HCT116 (cell line): ENCODE data around the gene MTUS2. TPM values are rescaled to one million over a fixed set of nuclear protein-coding genes. Genes with fewer than 3 reads are reported as not detected.

Experiments
- ATAC-seq: fragments of 200-7000 bp; cut with Tn5 transposase; 2 replicates; pipeline ENCODE4 v1.9.1; 2020; ENCODE audit warnings: mild to moderate bottlenecking, moderate library complexity
- BruUV-seq: library from RNA; stranded (reverse); fragments of 400-500 nt; replicated peaks from 2 replicates; lab custom pipeline; 2021; lab: Mats Ljungman, UMichigan
- CTCF ChIA-PET: fragments of 300-600 bp; sonication (Branson Sonifier 250); formaldehyde crosslinking; loops from one replicate; lab custom pipeline; 2021; ENCODE audit warnings: antibody characterized with exemption; lab: Charles Lee
- POLR2A ChIA-PET: fragments of 300-600, 350-600 bp; sonication (Branson Sonifier 250); formaldehyde crosslinking; loops from one replicate; lab custom pipeline; 2021; ENCODE audit warnings: antibody characterized with exemption; lab: Charles Lee
- RAD21 ChIA-PET, 2 experiments: fragments of 300-600 bp; sonication (Branson Sonifier 250); formaldehyde crosslinking; loops; one replicate each; lab custom pipeline; 2023; ENCODE audit warnings: low total read pairs in 2 of 2; ENCODE audit not compliant: uncharacterized antibody in 2 of 2, unreplicated experiment in 2 of 2, low non-redundant PET in 1 of 2; lab: Charles Lee
- DNase-seq: peaks from one replicate; pipeline ENCODE4 v3.0.0-alpha.2; 2010; ENCODE audit warnings: low read depth, low spot score
- H2AFZ ChIP-seq: fragments of 200-600 bp; shearing (Covaris generic), sonication (generic); 2 replicates; pipeline ENCODE4 v1.6.1; 2017; ENCODE audit warnings: low read depth, mixed run types, mixed read lengths, antibody characterized with exemption, low read length; ENCODE audit not compliant: poor library complexity, severe bottlenecking
- H3K27ac ChIP-seq: 2 replicates; pipeline ENCODE4 v1.5.1; 2012; ENCODE audit warnings: low read depth, low read length
- H3K27me3 ChIP-seq: fragments of 200-600 bp; sonication (generic); 2 replicates; pipeline ENCODE4 v1.6.1; 2016; ENCODE audit warnings: mixed run types, low read length, mixed read lengths; ENCODE audit not compliant: insufficient read depth
- H3K36me3 ChIP-seq, 2 experiments: fragments of 200-500 bp in 1 of 2; fragments of 200-600 bp in 1 of 2; sonication (Bioruptor generic) in 1 of 2; sonication (generic) in 1 of 2; 2 replicates each; pipeline versions ENCODE4 v1.5.1 to v1.6.1; 2014 to 2016; ENCODE audit warnings: low read length in 2 of 2, inconsistent platforms in 1 of 2, mixed read lengths in 1 of 2, mixed run types in 1 of 2; ENCODE audit not compliant: insufficient read depth in 2 of 2, control insufficient read depth in 1 of 2
- H3K4me1 ChIP-seq, 2 experiments: fragments of 200-600 bp in 1 of 2; sonication (generic) in 1 of 2; 2 replicates each; pipeline versions ENCODE4 v1.5.1 to v1.6.1; 2012 to 2017; ENCODE audit warnings: low read length in 2 of 2, inconsistent platforms in 1 of 2, mild to moderate bottlenecking in 1 of 2, mixed read lengths in 1 of 2, mixed run types in 1 of 2, moderate library complexity in 1 of 2; ENCODE audit not compliant: insufficient read depth in 2 of 2, control insufficient read depth in 1 of 2
- H3K4me2 ChIP-seq: fragments of 200-600 bp; sonication (generic); 2 replicates; pipeline ENCODE4 v1.6.1; 2017; ENCODE audit warnings: mixed run types, low read length, mixed read lengths
- H3K4me3 ChIP-seq, 2 experiments: fragments of 200-600 bp in 1 of 2; sonication (generic) in 1 of 2; replicated peaks in 1 of 2; 2 replicates each; pipeline ENCODE4 v1.5.1; 2011 to 2016; ENCODE audit warnings: low read length in 2 of 2, control low read depth in 1 of 2, low read depth in 1 of 2, mild to moderate bottlenecking in 1 of 2, mixed read lengths in 1 of 2, mixed run types in 1 of 2
- H3K79me2 ChIP-seq: fragments of 200-600 bp; sonication (generic); 2 replicates; pipeline ENCODE4 v1.6.1; 2017; ENCODE audit warnings: mild to moderate bottlenecking, mixed run types, low read length, moderate library complexity, mixed read lengths; ENCODE audit not compliant: insufficient read depth
- H3K9ac ChIP-seq: fragments of 200-600 bp; sonication (generic); 2 replicates; pipeline ENCODE4 v1.6.1; 2016; ENCODE audit warnings: low read length, mixed read lengths
- H3K9me2 ChIP-seq: fragments of 200-600 bp; sonication (generic), shearing (Covaris generic); 2 replicates; pipeline ENCODE4 v1.6.1; 2017; ENCODE audit warnings: mixed run types, mild to moderate bottlenecking, moderate library complexity; ENCODE audit not compliant: insufficient read depth
- H3K9me3 ChIP-seq, 2 experiments: fragments of 200-500 bp in 1 of 2; fragments of 200-600 bp in 1 of 2; sonication (Bioruptor generic) in 1 of 2; sonication (generic) in 1 of 2; 2 replicates each; pipeline ENCODE4 v1.6.1; 2014 to 2017; ENCODE audit warnings: low read length in 2 of 2, mixed read lengths in 2 of 2, inconsistent platforms in 1 of 2, low read depth in 1 of 2, mild to moderate bottlenecking in 1 of 2, mixed run types in 1 of 2, moderate library complexity in 1 of 2; ENCODE audit not compliant: control insufficient read depth in 1 of 2, insufficient read depth in 1 of 2
- H4K20me1 ChIP-seq: fragments of 200-600 bp; sonication (generic), shearing (Covaris generic); 2 replicates; pipeline ENCODE4 v1.6.1; 2017; ENCODE audit warnings: mixed run types, mild to moderate bottlenecking, moderate library complexity; ENCODE audit not compliant: insufficient read depth
- ATF3 ChIP-seq: IDR thresholded peaks from 2 replicates; pipeline ENCODE4 v1.6.1; 2012
- JUND ChIP-seq: IDR thresholded peaks from 2 replicates; pipeline ENCODE4 v1.6.1; 2012
- SP1 ChIP-seq: IDR thresholded peaks from 2 replicates; pipeline ENCODE4 v1.6.1; 2012; ENCODE audit warnings: low read depth
- YY1 ChIP-seq: IDR thresholded peaks from 2 replicates; pipeline ENCODE4 v1.6.1; 2011; ENCODE audit warnings: low read length, low read depth, moderate library complexity, mild to moderate bottlenecking; ENCODE audit not compliant: insufficient replicate concordance; ENCODE audit errors: extremely low read depth
- ZFX ChIP-seq: fragments of 450-650 bp; IDR thresholded peaks from 2 replicates; pipeline ENCODE4 v1.6.1; 2017
- intact Hi-C: fragments of 100-400 bp; cut with micrococcal nuclease; formaldehyde crosslinking; loops from 2 replicates; pipeline ENCODE4 v1.10.0; 2022
- total RNA-seq: library from RNA; stranded (reverse); gene quantifications from one replicate; pipeline ENCODE4 v1.2.1, GENCODE V29; 2021; ENCODE audit not compliant: unreplicated experiment
- TF ChIP-seq, protein P1 (sequence below), 3 experiments: fragments of 200-600 bp in 1 of 3; sonication (generic) in 1 of 3; IDR thresholded peaks in 2 of 3; conservative IDR thresholded peaks in 1 of 3; 2 replicates each; pipeline ENCODE4 v1.5.1; 2012 to 2017; ENCODE audit warnings: low read depth in 2 of 3, low read length in 2 of 3, antibody characterized with exemption in 1 of 3, borderline replicate concordance in 1 of 3, control low read depth in 1 of 3, mild to moderate bottlenecking in 1 of 3, mixed read lengths in 1 of 3, mixed run types in 1 of 3, moderate library complexity in 1 of 3; ENCODE audit not compliant: insufficient read depth in 1 of 3

Gene MTUS2
- total RNA-seq, 1 experiment from 2014 or later: 0.02 TPM

DNA sequence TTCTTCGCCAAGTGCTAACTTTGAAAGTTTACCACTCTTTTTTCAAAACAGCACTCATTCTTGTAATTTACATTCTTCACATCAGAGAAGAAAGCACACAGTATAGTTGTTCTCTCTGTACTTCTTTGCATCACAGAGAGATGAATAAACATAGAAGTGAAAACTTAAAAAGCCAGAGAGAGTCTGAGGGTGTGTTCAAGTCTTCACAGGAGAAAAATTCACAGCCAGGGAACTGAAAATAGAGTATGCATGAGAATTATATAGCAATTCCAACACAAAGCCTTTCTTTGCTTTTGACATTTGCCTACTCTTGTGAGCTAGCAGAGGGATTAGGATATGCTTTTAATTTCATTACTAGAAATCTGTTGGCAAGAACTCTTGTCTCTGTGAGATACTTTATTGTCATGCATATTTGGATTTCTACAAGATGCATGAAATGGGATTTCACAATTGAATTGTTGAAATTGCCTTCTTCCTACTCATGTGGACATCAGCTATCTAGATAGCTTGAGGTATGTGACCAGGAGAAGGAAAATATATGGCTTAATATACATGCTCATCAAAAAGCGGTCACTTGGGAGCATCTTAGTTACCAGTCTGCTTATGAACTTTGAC lies 609.3 kb downstream of the MTUS2 start:
- H3K36me3 ChIP-seq: no peaks in the 10 kb centered on the region
- H3K27ac ChIP-seq: no peak overlapping the region
- no peak overlapping the region for H3K4me2 ChIP-seq
- peaks cover 68% of the 10 kb centered on the region for H3K27me3 ChIP-seq
- H2AFZ ChIP-seq: no peak overlapping the region
- H3K4me1 ChIP-seq: peaks cover 6 to 9% of the 10 kb centered on the region in 2 experiments; a peak in 2 of 4 replicates
- ATAC-seq (no peak), DNase-seq (no peak)
- no peaks in the 10 kb centered on the region for H3K79me2 ChIP-seq
- H3K4me3 ChIP-seq: no peak overlapping the region
- BruUV-seq: no TSS peak
- ChIA-PET RAD21 (no interaction called here), POLR2A (no interaction called here), CTCF (no interaction called here)
- no peaks in the 10 kb centered on the region for H4K20me1 ChIP-seq
- intact Hi-C loops: no loop called here
- H3K9ac ChIP-seq: no peak overlapping the region
- no peaks in the 10 kb centered on the region for H3K9me2 ChIP-seq
- TF ChIP-seq, protein P1, sequence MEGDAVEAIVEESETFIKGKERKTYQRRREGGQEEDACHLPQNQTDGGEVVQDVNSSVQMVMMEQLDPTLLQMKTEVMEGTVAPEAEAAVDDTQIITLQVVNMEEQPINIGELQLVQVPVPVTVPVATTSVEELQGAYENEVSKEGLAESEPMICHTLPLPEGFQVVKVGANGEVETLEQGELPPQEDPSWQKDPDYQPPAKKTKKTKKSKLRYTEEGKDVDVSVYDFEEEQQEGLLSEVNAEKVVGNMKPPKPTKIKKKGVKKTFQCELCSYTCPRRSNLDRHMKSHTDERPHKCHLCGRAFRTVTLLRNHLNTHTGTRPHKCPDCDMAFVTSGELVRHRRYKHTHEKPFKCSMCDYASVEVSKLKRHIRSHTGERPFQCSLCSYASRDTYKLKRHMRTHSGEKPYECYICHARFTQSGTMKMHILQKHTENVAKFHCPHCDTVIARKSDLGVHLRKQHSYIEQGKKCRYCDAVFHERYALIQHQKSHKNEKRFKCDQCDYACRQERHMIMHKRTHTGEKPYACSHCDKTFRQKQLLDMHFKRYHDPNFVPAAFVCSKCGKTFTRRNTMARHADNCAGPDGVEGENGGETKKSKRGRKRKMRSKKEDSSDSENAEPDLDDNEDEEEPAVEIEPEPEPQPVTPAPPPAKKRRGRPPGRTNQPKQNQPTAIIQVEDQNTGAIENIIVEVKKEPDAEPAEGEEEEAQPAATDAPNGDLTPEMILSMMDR (IDR thresholded peaks at IDR 0.05 in 2 of 3, conservative IDR thresholded peaks at IDR 0.05 in 1 of 3; ENCODE audit: borderline replicate concordance in 1 of 3, insufficient read depth in 1 of 3, low read depth in 2 of 3, low read length in 2 of 3): no peak
- TF ChIP-seq JUND (no peak), SP1 (no peak), YY1 (no peak), ZFX (no peak), ATF3 (no peak)
- no peaks in the 10 kb centered on the region for H3K9me3 ChIP-seq
